GM10847 (cell line): ENCODE results near the gene DYNLT1.

Experiments used
- POLR2A ChIP-seq: IDR thresholded peaks from 2 replicates; pipeline ENCODE4 v1.6.1; 2011; ENCODE audit not compliant: insufficient read length; ENCODE audit errors: extremely low read depth

DYNLT1 gene

DNA sequence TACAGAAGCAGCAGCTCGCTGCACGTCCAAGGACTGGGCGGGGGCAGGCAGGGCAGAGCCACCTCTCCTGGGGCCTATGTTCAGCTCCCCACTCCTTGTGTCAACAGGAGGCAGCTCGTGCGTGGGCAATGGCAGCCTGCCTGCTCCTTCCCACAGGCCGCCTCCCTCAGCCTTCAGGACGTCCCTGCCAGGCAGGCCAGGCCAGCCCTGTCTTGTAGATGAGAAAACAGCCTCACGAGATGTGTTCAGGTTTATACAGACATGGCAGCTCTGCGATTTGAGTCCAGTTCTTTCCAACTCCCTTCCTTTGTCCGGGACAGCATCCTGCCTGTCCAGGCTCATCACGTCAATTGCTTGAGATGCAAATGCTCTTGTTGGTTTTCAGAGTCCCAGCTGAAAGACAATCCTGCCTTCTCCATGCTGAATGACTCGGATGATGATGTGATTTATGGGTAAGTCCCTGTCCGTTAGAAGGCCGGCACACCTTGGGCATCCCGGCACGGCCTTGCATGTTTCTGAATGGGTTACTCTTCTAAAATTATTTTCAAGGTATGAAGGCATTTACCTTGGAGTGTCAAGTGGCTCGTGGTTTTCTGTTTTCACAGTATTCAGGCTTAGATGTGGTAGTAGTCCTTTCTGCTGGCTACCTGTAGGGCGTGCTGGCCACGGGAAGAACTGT is 13.5 kb downstream of the DYNLT1 start:
- TF ChIP-seq POLR2A, result no peak

DNA sequence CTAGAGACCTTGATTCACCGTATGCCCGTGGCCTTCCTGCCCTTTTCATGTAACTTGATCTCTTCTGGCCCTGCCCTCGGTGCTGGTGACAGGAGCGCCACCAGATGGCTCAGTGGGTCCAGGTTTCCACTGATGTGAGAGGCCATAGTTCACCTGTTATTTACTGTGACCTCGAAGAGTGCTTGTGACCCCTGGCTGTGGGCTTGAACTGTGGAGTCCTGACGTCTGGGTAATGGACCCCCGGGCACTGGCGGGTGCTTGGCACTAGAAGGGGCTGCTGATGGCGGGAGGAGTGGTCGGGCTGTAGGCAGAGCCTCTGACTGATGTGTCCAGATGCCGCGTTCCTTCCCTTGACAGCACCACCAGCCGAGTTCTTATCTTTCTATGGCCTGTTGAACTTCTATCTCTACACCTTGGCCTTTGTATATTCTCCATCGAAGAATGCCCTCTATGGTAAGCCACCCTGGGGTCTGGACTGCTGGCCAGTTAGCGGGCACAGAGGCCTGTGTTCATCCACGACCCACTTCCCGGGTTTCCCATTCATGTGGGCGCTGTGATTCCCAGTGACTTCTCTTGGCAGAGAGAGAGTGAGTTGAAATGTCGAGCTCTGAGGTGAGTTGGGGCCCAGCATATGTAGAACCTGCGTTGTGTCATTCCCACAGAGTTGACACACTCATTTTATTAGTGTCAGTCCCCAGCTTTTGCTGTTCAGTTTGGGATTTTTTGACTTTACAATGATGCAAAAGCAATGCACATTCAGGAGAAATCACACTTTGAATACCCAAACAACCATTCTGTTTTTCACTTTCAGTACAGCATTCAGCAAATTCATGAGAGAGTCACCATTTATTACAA is 14.9 kb downstream of the DYNLT1 start:
- no peak for TF ChIP-seq POLR2A

DNA sequence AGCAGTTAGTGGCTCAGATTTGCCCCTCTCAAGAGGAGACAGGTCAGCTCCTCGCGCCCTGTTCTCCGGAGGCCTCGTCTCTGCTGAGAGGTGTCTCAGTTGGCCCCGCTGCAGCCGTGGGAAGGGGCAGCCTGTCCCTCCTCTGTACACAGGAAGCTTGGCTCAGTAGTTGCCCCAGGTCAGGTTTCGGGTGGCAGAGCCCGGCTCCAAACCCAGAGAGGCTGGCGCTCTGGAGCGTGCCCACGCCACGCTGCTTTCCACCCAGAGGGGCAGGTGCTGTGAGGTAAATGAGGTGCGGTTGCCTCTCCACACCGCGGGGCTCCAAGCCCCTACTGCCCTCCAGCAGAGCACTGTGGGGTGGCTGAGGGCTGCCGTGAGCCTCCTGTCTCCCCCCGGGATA is 16.0 kb downstream of the DYNLT1 start:
- no peak for TF ChIP-seq POLR2A

DNA sequence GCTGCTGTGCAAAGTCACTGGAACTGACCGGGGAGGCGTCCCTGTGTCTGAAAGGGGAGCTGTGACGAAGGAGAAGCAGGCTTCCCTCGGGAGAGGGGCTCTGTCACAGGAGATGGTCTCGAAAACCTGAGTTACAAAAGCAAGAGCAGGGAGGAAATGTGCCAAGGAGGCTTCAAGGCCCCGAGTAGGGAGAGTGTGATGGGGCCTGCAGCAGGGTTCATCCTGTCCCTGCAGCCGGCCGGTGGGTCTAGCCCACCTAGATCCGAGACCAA is 16.7 kb downstream of the DYNLT1 start:
- no peak for TF ChIP-seq POLR2A

DNA sequence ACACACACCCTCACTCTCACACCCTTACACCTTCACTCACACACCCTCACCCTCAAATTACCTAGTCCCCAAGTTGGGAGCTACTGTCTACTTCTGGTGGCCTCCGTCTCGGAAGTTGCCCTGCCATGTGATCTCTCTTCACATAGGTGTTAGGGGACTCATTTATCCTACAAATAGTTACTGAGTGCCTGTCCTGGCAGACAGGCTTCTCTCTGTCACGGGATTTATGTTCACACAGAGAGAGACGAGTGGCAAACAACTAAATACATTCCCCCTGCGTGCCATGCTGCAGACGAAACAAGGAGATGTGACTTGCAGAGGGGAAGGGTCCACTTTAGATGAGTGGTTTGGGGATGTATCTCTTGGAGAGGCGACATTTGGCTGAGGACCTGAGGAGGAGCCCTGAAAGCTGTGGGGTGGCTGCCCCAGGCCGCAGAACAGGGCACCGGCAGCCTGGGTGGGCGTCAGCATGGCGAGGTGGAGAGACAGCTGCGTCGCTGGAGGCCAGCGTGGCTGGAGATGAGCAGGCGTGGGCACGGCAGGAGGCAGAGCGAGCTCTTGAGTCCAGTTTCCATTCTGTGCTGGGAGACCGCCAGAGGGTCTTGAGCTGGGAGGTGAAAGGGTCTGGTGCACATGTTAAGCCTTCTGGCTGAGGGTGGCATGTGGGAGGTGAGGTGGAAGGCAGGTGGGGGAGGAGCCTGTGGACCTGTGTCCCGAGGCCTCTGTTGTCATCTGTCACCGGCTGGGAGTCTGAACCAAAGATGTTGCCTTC is 17.2 kb downstream of the DYNLT1 start:
- no peak for TF ChIP-seq POLR2A

DNA sequence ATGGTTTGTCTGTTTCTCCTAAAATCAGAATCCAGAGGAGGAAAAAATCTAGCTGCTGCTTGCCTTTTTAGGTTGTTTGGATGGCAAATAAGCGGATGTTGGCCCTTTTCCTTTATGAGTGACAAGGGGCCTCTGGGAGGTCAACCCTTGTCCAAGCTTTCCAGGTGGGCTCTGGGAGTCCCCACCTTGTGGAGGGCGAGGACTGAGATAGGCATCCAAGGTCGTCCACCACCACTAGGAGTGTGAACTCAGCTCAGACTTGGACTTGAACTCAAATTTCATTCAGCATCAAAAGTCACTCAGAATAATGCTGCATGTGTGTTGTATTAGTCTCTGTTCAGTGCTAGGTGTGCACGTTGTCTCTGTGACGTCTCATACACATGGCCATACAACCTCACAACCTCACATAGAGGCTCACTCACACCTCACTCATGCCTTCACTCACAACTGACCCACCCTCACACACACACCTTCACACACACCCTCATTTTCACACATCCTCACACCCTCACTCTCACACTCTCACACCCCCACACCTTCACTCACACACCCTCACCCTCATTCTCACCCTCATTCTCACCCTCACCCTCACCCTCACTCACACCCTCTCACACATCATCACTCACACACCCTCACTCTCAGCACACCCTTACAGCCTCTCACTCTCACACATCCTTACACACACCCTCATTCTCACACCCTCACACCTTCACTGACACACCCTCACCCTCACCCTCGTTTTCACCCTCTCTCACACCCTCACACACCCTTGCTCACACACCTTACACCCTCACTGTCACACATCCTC is 18.0 kb downstream of the DYNLT1 start:
- no peak for TF ChIP-seq POLR2A

DNA sequence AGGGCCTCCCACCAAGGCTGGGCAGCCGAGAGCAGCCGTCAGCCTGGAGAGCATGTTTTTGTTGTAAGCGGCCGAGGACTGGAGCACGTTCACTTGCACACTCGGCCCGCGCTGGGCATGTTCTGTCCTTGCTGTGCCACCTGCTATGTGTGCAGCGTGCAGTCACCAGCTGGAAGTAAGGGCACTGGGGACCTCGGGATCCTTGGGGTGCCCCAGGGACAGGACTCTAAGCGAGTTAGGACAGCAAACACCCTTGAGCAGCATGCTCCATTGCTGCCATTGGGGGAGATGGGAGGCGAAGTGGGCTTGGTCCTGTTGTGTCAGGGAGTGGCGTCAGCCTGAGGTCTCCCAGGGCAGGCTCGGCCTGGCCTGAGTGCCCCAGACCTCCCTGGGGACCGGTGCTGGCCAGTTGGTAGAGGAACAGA is 18.6 kb downstream of the DYNLT1 start:
- TF ChIP-seq POLR2A, result no peak

DNA sequence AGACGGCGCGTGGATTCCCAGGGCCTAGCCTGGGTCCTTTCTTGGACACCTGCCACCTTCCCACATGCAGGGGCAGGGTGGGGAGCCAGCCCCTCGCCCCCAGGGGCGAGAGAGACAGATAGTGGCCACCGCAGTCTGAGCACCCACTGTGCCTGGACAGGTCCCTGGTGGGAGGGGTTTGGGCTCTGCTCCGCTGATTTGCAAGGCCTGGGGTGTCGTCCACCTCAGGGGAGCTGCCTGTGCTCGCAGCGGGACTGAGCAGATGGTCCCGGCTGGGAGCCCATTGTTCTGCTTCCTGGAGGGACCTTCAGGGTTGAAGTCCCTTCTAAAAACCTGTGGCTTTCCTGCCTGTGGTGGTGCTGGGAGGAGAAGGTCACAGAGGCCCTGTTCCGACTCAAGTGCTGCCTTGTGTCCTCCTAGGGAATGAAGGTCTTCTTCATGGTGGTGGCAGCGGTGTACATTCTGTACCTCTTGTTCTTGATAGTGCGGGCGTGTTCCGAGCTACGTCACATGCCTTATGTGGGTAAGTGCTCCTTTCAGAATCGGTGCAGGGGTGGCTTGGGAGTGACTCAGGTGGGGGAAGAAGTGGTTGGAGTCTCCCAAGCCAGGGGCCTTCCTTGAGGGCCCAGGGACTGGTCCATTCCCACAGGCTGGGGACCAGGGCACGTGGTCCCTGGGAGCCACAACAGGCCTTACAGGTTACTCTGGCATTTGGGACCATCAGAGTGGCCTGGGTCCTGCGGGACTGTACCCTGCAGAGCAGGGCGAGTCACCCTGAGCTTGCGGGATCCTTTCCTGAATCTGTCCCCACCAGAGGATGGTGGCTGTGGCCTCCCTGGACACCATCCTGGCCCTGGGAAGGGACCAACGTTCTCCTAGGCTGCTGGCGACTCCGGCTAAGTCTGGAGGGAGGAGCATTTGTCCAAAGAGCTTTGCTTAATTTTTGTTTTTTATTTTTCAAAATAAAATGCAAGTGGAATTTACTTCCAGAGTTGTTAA is 19.6 kb downstream of the DYNLT1 start:
- no peak for TF ChIP-seq POLR2A

DNA sequence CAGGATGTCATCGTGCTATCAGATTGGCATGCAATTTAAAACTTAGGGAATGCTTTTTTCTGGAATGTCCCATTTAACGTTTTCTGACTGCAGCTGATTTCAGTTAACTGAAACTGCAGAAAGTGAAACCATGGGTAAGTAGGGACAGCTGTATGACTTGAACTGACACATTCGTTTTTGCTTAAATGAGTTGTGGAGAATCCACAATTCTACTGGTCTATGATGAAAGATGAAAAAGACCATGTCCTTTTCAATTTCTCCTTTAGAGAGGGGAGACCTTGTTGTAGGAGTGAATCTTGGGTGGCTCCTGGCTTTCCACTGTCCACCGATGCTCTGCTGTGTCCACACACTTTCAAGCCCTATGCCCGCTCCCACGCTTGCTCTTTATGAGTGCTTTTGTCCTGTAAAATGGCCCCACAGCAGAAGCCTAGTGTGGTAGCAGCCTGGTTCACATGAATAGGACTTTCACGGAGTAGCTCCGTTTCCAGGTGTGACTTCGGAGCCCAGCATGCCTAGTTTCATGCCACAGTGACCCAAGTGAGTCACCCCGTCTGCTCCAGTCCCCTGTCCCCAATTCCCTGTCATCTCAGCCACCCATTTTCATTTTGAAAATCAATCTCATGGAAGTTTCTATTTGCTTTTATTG is 21.9 kb downstream of the DYNLT1 start:
- TF ChIP-seq POLR2A, result no peak

DNA sequence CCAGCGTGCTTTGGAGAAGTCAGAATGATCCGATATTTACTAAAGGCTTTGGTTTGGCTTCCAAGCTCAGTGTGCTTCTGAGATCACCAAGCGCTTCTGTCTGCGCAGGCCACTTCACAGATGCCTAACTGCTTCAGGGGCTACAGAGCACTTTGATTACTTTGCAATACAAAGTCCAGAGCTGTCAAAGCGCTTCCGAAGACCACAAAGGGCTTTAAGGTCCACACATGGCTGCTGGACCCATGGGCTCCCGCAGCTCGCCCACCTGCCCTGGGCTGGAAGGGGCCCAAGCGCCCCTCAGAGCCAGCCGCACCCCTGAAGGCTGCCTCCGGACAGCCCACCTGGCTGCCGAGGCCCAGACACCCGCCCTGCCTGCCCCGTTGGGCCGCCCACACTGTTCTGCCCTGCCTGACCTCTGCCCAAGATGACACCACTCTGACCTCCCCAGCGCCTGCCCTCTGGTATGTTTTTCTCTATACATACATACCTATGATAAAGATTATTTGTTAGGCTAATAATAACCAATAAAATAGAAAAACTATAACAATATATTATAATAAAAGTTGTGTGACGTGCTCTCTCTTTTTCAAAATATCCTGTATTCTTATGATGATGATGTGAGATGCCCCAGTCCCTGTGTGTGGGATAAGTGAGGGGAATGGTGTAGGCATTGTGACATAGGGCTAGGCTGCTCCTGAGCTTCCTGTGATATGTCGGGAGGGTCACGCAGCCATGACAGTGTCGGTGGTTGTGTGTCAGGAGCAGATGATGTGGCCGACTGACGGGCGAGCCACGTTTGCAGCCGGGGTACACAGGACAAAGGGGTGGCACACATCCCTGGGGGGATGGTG is 22.6 kb downstream of the DYNLT1 start:
- no peak for TF ChIP-seq POLR2A

DNA sequence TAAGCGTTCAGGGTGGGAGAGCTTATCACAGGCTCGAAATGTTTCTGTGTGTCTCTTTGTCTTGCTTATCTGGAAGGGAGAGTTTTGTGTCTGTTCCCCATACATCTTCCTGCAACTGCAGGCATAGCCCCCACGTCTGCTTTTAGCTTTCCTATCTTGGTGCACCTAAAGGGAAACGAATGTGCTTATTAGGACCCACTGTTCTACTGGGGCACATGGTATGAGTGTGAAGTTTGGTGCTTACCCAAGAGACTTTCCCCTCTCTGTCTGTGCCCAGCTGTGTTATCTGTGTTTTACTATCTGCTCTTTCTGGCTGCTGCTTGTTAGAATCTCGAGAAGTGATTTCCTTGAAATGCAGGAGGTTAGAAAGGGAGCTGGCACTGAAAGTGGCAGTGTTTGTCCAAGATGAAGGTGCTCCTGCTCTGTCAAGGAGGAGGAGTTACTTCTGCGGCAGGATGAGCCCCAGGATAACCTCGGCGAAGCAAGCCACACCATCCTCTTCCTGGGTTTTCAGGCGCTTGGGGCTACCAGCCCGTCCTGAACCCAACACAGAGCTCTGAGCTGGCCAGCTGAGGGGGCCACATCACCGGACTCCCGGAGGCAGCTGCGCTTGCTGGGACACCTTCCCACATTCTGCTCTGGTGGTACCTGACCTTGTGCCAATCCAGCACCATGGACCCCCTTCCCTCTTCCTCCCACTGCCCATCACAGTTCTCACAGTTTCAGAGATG is 23.4 kb downstream of the DYNLT1 start:
- TF ChIP-seq POLR2A, result no peak

DNA sequence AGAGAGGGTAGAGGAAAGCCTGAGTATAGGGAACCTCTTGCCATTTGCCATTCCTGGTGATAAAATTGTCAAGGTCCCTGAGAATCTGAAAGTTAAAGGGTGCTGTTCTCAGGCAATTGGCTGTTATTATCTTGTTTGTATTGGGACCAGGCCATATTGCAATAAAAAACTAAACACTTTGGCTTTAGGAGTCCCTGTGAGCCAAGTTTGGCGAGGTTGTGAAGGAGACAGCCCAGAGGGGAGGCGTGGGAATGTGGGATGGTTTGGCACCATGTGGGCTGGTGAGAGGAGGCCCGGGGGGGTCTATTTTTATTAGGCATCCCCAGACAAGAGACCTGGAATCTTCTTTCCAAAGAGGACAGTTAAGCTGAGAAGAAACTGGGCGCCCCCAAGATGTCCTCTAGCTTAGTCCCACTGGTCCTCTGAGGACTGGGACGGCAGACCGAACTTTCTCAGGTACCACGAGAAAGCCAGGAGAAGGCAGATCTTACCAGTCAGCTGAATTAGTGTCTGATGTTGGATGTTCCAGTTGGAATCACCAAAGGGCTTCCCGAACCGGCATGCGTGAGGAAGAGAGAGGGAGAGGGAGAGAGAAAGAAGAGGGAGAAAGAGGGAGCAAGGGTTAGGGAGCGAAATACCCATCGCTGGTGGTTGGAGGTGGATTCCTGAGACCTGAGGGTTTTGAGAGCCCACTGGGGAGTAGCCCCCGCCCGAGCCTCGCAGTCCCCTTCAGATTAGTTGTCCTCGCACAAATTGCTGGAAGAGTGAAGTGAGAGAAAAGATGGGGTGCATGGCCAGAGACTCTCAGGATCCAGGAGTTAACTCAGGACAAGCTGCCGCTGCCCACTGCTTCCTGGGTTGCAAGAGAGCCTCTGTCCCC is 24.4 kb downstream of the DYNLT1 start:
- TF ChIP-seq POLR2A, result no peak
